Thyroid gland (tissue), 4 donors: ENCODE results near the gene MDGA2. TPM values are rescaled to one million over a fixed set of nuclear protein-coding genes. Genes with fewer than 3 reads are reported as not detected.

ENCODE experiments used
- DNase-seq, 2 donors: peaks; one replicate each; pipeline ENCODE4 v3.0.0-alpha.2; 2019
- H3K27ac ChIP-seq, 3 donors: fragments of 200-600 bp; sonication (generic); 1 replicate in 2 of 3; 2 replicates in 1 of 3; pipeline ENCODE4 v1.5.1; 2016 to 2019; ENCODE audit warnings: mild to moderate bottlenecking in 1 of 3, moderate library complexity in 1 of 3
- H3K27me3 ChIP-seq: fragments of 200-600 bp; sonication (generic); one replicate; pipeline ENCODE4 v1.5.1; 2019
- H3K36me3 ChIP-seq, 2 donors: fragments of 200-600 bp; sonication (generic); one replicate each; pipeline ENCODE4 v1.5.1; 2016 to 2019
- H3K4me1 ChIP-seq, 2 donors: fragments of 200-600 bp; sonication (generic); one replicate each; pipeline ENCODE4 v1.5.1; 2017 to 2019
- H3K4me3 ChIP-seq, 3 donors: fragments of 200-600 bp; sonication (generic); replicated peaks in 1 of 3; 1 replicate in 2 of 3; 2 replicates in 1 of 3; pipeline ENCODE4 v1.5.1; 2016; ENCODE audit warnings: mild to moderate bottlenecking in 1 of 3
- H3K9me3 ChIP-seq: fragments of 200-600 bp; sonication (generic); one replicate; pipeline ENCODE4 v1.5.1; 2017
- CTCF ChIP-seq, 6 experiments: fragments of 200-600 bp in 3 of 6; fragments of 450-650 bp in 3 of 6; sonication (generic) in 3 of 6; IDR thresholded peaks; one replicate each; pipeline ENCODE4 v1.5.1; 2016 to 2019; ENCODE audit warnings: antibody characterized with exemption in 6 of 6, mild to moderate bottlenecking in 2 of 6, inconsistent platforms in 1 of 6, moderate library complexity in 1 of 6
- POLR2A ChIP-seq, 2 donors: fragments of 450-650 bp; IDR thresholded peaks; one replicate each; pipeline ENCODE4 v1.6.1; 2017; ENCODE audit warnings: antibody characterized with exemption in 2 of 2, mild to moderate bottlenecking in 2 of 2, moderate library complexity in 1 of 2
- WGBS, 2 donors: methylation state at CpG; one replicate each; pipeline ENCODE4 v1.1.5; 2017; 5-methylcytosine and 5-hydroxymethylcytosine counted together
- intact Hi-C: fragments of 100-400 bp; cut with DNase I; formaldehyde crosslinking; loops from one replicate; pipeline ENCODE4 v1.15.1; 2023
- total RNA-seq, 4 donors: library from RNA; depleted of rRNA; stranded (reverse); fragments of >200 nt; gene quantifications; one replicate each; pipeline ENCODE4 v1.2.3, GENCODE V29; 2016

Gene MDGA2
- total RNA-seq, 4 donors from 2014 or later: not detected

GRCh38 chr14:47590767-47591495 is 84.5 kb downstream of the MDGA2 start:
- H3K9me3 ChIP-seq: no peaks in the 10 kb centered on the region
- DNase-seq: no peak
- intact Hi-C loops: no loop called here
- no peak overlapping the region for H3K27ac ChIP-seq
- TF ChIP-seq POLR2A (IDR thresholded peaks at IDR 0.05): no peak
- no peak for TF ChIP-seq CTCF (IDR thresholded peaks at IDR 0.05)
- WGBS, 2 donors: 44 to 48% methylated on average over 2 of the region's 2 CpGs
- H3K4me3 ChIP-seq: no peak overlapping the region
- no peaks in the 10 kb centered on the region for H3K4me1 ChIP-seq
- H3K27me3 ChIP-seq: no peaks in the 10 kb centered on the region
- H3K36me3 ChIP-seq: no peaks in the 10 kb centered on the region

- no peak overlapping the region for H3K4me3 ChIP-seq
- TF ChIP-seq POLR2A (IDR thresholded peaks at IDR 0.05) (no peak), CTCF (IDR thresholded peaks at IDR 0.05) (no peak)
- intact Hi-C loops: no loop called here
- no peak overlapping the region for H3K27ac ChIP-seq
- H3K4me1 ChIP-seq: no peaks in the 10 kb centered on the region
- WGBS, 2 donors: 90 to 94% methylated on average over 7 of the region's 7 CpGs
- no peak for DNase-seq
- H3K9me3 ChIP-seq: no peaks in the 10 kb centered on the region
- no peaks in the 10 kb centered on the region for H3K36me3 ChIP-seq
- no peaks in the 10 kb centered on the region for H3K27me3 ChIP-seq
Observed at GRCh38 chr14:47585447-47585846, 90.0 kb downstream of the MDGA2 start.

- Histone ChIP-seq H3K27me3 (no peaks in the 10 kb centered on the region), H3K27ac (no peak overlapping the region), H3K4me1 (no peaks in the 10 kb centered on the region), H3K9me3 (no peaks in the 10 kb centered on the region), H3K4me3 (no peak overlapping the region), H3K36me3 (no peaks in the 10 kb centered on the region)
- TF ChIP-seq CTCF (IDR thresholded peaks at IDR 0.05): no peak
- no peak for TF ChIP-seq POLR2A (IDR thresholded peaks at IDR 0.05)
- no peak for DNase-seq
- intact Hi-C loops: no loop called here
Observed at GRCh38 chr14:47567273-47567672, 108.1 kb downstream of the MDGA2 start.

GRCh38 chr14:47557894-47558293 is 117.5 kb downstream of the MDGA2 start:
- Histone ChIP-seq H3K4me1 (no peaks in the 10 kb centered on the region), H3K27ac (no peak overlapping the region), H3K4me3 (no peak overlapping the region), H3K9me3 (no peaks in the 10 kb centered on the region), H3K27me3 (no peaks in the 10 kb centered on the region), H3K36me3 (no peaks in the 10 kb centered on the region)
- intact Hi-C loops: no loop called here
- no peak for DNase-seq
- no peak for TF ChIP-seq CTCF (IDR thresholded peaks at IDR 0.05)
- no peak for TF ChIP-seq POLR2A (IDR thresholded peaks at IDR 0.05)
- 69 to 72% methylated on average over 1 of the region's 1 CpG for WGBS, 2 donors

- Histone ChIP-seq H3K27ac (no peak overlapping the region), H3K27me3 (no peaks in the 10 kb centered on the region), H3K9me3 (no peaks in the 10 kb centered on the region), H3K4me1 (no peaks in the 10 kb centered on the region), H3K4me3 (no peak overlapping the region), H3K36me3 (no peaks in the 10 kb centered on the region)
- DNase-seq: no peak
- intact Hi-C loops: no loop called here
- TF ChIP-seq CTCF (IDR thresholded peaks at IDR 0.05) (no peak), POLR2A (IDR thresholded peaks at IDR 0.05) (no peak)
Observed at GRCh38 chr14:47555333-47555732, 120.1 kb downstream of the MDGA2 start.
